NCI-H1092 (cell line): ENCODE data around the gene CCDC92.
A peak's percentile ranks its signal among the peaks of the same experiment; 100 is the strongest.

Experiments
- DNase-seq: peaks from one replicate; lab custom pipeline; 2025; lab: John Stamatoyannopoulos, UW

Gene CCDC92

GRCh38 chr12:123910057-123910456 is 62.6 kb downstream of the CCDC92 start:
- DNase-seq, result no peak

- DNase-seq, result peak; percentile 60
Measured at GRCh38 chr12:123908884-123909725, 63.5 kb downstream of the CCDC92 start.

- DNase-seq, result no peak
Measured at GRCh38 chr12:123907726-123908476, 64.7 kb downstream of the CCDC92 start.

- DNase-seq, result no peak
Measured at GRCh38 chr12:123906711-123907420, 65.8 kb downstream of the CCDC92 start.

- DNase-seq, result no peak
Measured at GRCh38 chr12:123905319-123905925, 67.2 kb downstream of the CCDC92 start.

GRCh38 chr12:123903301-123904065 is 69.1 kb downstream of the CCDC92 start:
- DNase-seq, result no peak

GRCh38 chr12:123902821-123903220 is 69.8 kb downstream of the CCDC92 start:
- no peak for DNase-seq

- no peak for DNase-seq
Measured at GRCh38 chr12:123900871-123901376, 71.7 kb downstream of the CCDC92 start.

GRCh38 chr12:123899368-123899767 is 73.3 kb downstream of the CCDC92 start:
- no peak for DNase-seq

- no peak for DNase-seq
Measured at GRCh38 chr12:123898673-123899072, 74.0 kb downstream of the CCDC92 start.

- no peak for DNase-seq
Measured at GRCh38 chr12:123897221-123897620, 75.4 kb downstream of the CCDC92 start.

GRCh38 chr12:123896767-123897166 is 75.9 kb downstream of the CCDC92 start:
- DNase-seq, result no peak

GRCh38 chr12:123895451-123895850 is 77.2 kb downstream of the CCDC92 start:
- no peak for DNase-seq

GRCh38 chr12:123894823-123895345 is 77.7 kb downstream of the CCDC92 start:
- DNase-seq, result no peak

- no peak for DNase-seq
Measured at GRCh38 chr12:123893276-123893675, 79.4 kb downstream of the CCDC92 start.

GRCh38 chr12:123892853-123893252 is 79.8 kb downstream of the CCDC92 start:
- DNase-seq, result no peak

GRCh38 chr12:123892180-123892559 is 80.5 kb downstream of the CCDC92 start:
- DNase-seq, result no peak

- no peak for DNase-seq
Measured at GRCh38 chr12:123891516-123892179, 81.0 kb downstream of the CCDC92 start.

GRCh38 chr12:123891011-123891410 is 81.6 kb downstream of the CCDC92 start:
- DNase-seq, result no peak

GRCh38 chr12:123890536-123890902 is 82.1 kb downstream of the CCDC92 start:
- no peak for DNase-seq
